GM12891 (cell line): Measurements from ENCODE around the gene ZNHIT3.

ENCODE experiments used
- PAX5 ChIP-seq: IDR thresholded peaks from 2 replicates; pipeline ENCODE4 v1.6.1; 2011; ENCODE audit warnings: low read length, moderate library complexity, mild to moderate bottlenecking; ENCODE audit not compliant: insufficient read depth, severe bottlenecking
- POLR2A ChIP-seq: IDR thresholded peaks from 2 replicates; pipeline ENCODE4 v1.6.1; 2011; ENCODE audit warnings: low read depth, low read length, control low read depth
- POLR2AphosphoS5 ChIP-seq: IDR thresholded peaks from 2 replicates; pipeline ENCODE4 v1.6.1; 2011; ENCODE audit warnings: low read depth, low read length, control low read depth
- SPI1 ChIP-seq: IDR thresholded peaks from 2 replicates; pipeline ENCODE4 v1.6.1; 2011; ENCODE audit warnings: low read depth, low read length, control low read depth
- TAF1 ChIP-seq: IDR thresholded peaks from 2 replicates; pipeline ENCODE4 v1.6.1; 2011; ENCODE audit warnings: low read depth, low read length, control low read depth

DNA sequence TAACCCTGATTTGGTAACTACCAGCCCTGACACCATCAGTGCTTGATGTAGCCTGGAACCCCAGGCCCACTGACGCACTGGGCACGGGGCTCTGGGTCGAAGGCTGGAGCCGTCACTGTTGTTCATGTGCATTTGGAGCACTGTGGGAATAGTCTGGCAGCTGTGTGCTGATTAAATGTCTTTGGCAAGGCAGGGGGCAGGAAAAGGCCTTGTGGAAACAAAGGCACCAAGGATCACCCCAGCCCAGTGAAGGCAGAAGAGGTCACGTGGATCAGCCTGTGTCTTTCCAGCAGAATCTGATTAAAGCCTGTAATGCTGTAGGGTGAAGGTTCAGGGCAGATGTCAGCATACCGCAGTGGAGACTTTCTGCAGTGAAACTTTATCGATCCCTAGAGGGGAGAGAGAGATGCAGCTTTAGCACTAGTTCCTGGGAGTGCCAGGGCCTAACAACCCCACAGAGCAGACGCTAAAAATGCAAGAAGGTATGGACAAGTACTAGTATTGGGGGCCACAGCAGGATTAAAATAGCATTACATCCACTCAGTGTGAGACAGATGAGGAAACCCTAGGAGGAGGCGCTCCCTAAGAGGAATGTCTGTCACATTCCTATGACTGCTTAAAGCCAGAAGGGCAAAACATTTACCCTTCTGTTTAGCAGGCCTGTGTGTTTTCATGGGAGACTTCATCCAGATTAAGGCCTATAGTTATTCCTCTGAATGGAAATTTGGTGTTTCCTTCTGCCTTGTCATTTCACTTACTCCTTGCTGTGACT, 9.7 kb downstream of the ZNHIT3 start:
- no peak for TF ChIP-seq TAF1
- TF ChIP-seq PAX5: no peak
- no peak for TF ChIP-seq POLR2AphosphoS5
- no peak for TF ChIP-seq POLR2A
- TF ChIP-seq SPI1: no peak
